Dendritic cell treated with granulocyte-macrophage colony-stimulating factor and Interleukin-4, amounts not matched to agents 40 ng/mL and 50 ng/mL, for 4 days (primary cell): Measurements from ENCODE around the gene THADA.

Experiments used
- H3K27ac Mint-ChIP-seq: one replicate; pipeline ENCODE4 v1.8.0; 2022; ENCODE audit warnings: mild to moderate bottlenecking, mixed read lengths
- H3K27me3 Mint-ChIP-seq: one replicate; pipeline ENCODE4 v1.8.0; 2022; ENCODE audit warnings: mild to moderate bottlenecking, mixed read lengths
- H3K36me3 Mint-ChIP-seq: one replicate; pipeline ENCODE4 v1.8.0; 2022; ENCODE audit warnings: low read depth, mixed read lengths
- H3K4me1 Mint-ChIP-seq: one replicate; pipeline ENCODE4 v1.8.0; 2022; ENCODE audit warnings: low read depth, mixed read lengths
- H3K4me3 Mint-ChIP-seq: one replicate; pipeline ENCODE4 v1.8.0; 2022; ENCODE audit warnings: mild to moderate bottlenecking, moderate library complexity, mixed read lengths
- H3K9me3 Mint-ChIP-seq: one replicate; pipeline ENCODE4 v1.8.0; 2022; ENCODE audit warnings: mixed read lengths
- intact Hi-C: fragments of 100-400 bp; cut with micrococcal nuclease; formaldehyde crosslinking; loops from one replicate; pipeline ENCODE4 v1.15.0; 2022

THADA gene

DNA sequence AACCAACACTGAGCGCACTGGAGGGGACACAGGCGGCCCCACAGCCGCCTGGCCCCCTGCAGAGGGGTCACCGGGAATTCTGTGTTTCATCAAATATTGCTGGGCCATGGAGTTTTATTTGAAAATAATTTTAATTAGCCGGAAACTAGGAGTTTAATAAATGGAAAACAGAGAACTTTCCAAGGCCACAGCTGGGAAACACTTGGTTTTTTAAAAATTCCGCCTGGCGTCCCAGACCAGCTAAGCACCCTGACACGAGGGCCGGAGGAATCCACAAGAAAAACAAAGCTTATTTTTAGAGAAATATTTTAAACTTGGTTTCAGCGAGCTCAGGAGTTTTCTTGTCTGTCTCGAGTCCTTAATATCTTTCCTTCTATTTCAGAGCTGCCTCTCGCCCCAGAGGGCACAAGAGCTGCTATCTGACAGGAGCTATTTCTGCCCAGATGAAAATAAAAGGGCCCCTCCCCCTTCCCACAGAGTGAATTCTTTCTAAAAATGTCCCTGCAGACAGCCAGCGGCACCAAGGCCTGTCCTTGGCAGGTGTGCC is 377.6 kb downstream of the THADA start:
- Mint-ChIP-seq H3K27ac (peak overlapping the region; percentile 83), H3K4me1 (peaks cover 51% of the 10 kb centered on the region), H3K4me3 (peak overlapping the region; percentile 83), H3K27me3 (no peaks in the 10 kb centered on the region), H3K9me3 (no peaks in the 10 kb centered on the region), H3K36me3 (peaks cover 37% of the 10 kb centered on the region)
- intact Hi-C loops = no loop called here

DNA sequence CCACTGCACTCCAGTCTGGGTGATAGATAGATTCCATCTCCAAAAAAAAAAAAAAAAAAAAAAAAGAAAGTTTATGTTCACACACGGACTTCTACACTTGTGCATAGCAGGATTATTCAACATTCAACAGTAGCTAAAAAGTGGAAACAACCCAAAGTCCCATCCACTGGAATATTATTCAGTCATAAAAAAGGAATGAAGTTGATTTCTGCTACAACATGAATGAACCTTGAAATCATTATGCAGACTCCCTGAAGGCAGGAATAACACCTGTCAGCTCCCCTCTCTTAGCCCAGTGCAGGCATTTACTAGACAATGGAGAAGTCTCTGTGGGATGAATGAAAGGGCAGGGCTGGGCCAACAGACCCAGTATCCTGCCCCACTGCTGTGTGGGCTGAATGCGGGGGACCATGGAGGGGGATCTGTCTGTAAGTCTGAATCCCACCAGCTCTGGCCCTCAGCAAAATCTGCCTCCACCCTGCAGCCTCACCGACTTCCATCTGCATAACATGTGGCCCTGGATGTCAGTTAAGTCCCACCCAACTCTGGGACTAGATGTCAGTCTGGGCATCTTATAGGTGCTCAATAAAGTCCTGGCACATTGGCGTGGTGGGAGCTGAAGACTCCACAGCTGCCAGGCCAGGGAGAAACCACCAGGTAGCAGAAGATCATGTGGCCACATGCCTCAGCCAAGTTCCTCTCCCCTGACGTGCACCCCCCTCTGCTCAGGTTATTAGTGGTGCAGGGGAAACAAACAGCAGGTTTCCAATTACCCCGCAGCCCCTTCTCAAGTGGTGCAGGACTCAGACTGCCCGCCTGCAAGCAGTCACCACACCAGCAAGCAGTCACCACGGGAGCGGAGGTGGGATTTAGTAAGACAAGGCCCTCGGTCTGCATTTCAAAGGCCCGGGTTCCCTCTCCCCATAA is 378.3 kb downstream of the THADA start:
- Mint-ChIP-seq H3K4me3 (no peak overlapping the region), H3K27ac (peak overlapping the region; percentile 83), H3K4me1 (peaks cover 59% of the 10 kb centered on the region), H3K9me3 (no peaks in the 10 kb centered on the region), H3K27me3 (no peaks in the 10 kb centered on the region), H3K36me3 (peaks cover 30% of the 10 kb centered on the region)
- intact Hi-C loops = no loop called here

DNA sequence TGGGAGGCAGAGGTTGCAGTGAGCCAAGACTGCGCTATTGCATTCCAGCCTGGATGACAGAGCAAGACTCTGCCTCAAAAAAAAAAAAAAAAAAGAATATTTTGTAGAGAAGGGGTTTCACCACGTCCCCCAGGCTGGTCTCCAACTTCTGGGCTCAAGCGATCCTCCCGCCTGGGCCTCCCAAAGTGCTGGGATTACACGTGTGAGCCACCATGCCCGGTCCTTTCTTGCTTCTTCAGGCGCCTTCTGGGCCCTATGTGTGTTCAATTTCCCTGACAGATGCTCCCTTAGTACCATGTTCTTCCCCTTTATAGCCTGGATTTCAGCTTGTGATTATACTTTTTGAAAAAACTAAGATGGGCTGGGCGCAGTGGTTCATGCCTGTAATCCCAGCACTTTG is 379.2 kb downstream of the THADA start:
- no peaks in the 10 kb centered on the region for H3K27me3 Mint-ChIP-seq
- H3K36me3 Mint-ChIP-seq = peaks cover 21% of the 10 kb centered on the region
- peaks cover 57% of the 10 kb centered on the region for H3K4me1 Mint-ChIP-seq
- intact Hi-C loops = no loop called here
- H3K9me3 Mint-ChIP-seq = no peaks in the 10 kb centered on the region
- H3K27ac Mint-ChIP-seq = no peak overlapping the region
- no peak overlapping the region for H3K4me3 Mint-ChIP-seq

DNA sequence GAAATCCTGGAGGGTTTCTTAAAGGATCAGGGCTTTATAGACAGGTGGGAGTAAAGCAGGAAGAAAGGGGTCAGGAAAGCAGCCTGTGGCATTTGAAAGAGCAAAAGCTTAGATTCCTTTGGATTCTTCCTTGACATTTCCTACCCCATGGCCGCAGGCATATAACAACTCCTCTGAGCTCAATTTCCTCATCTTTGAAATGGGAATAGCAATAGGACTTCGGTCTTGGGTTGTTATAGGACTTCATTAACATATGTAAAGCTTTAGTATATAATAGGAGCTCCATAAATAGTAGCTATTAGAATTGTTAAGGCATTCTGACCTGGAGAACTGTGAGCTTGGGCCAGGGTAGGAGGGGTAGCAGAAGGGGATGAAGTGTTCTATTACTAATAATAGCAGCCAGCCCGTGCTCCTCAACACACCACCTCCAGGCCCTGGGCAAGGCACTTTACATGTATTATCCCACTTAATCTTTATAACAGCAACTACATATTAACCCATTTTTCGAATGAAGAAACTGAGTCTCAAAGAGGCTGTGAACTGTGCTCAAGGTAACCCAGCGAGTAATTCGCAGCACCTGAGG is 380.1 kb downstream of the THADA start:
- Mint-ChIP-seq H3K4me1 (peaks cover 53% of the 10 kb centered on the region), H3K9me3 (no peaks in the 10 kb centered on the region), H3K27ac (no peak overlapping the region), H3K36me3 (peaks cover 12% of the 10 kb centered on the region), H3K27me3 (no peaks in the 10 kb centered on the region), H3K4me3 (no peak overlapping the region)
- intact Hi-C loops = no loop called here

DNA sequence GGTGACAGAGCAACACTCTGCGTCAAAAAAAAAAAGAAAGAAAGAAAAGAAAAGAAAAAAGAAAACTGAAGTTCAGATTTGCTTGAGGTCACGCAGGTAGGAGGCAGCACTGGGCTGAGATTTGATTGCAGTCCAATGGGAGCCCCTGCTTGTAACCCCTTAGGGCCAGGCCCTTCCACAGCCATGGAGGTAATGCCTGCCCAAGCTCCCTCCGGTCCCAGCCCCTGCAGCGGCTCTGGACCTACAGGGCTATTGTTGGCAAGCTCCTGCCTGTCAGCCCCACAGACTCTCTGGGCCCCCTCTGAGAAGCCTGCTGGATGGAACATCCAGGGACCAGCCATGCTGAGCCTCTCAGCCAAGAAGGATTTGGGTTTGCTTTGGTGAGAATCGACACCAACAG is 381.6 kb downstream of the THADA start:
- no peaks in the 10 kb centered on the region for H3K9me3 Mint-ChIP-seq
- H3K4me3 Mint-ChIP-seq = no peak overlapping the region
- no peaks in the 10 kb centered on the region for H3K27me3 Mint-ChIP-seq
- intact Hi-C loops = no loop called here
- peaks cover 58% of the 10 kb centered on the region for H3K4me1 Mint-ChIP-seq
- H3K27ac Mint-ChIP-seq = peak overlapping the region; percentile 89
- peaks cover 5% of the 10 kb centered on the region for H3K36me3 Mint-ChIP-seq

DNA sequence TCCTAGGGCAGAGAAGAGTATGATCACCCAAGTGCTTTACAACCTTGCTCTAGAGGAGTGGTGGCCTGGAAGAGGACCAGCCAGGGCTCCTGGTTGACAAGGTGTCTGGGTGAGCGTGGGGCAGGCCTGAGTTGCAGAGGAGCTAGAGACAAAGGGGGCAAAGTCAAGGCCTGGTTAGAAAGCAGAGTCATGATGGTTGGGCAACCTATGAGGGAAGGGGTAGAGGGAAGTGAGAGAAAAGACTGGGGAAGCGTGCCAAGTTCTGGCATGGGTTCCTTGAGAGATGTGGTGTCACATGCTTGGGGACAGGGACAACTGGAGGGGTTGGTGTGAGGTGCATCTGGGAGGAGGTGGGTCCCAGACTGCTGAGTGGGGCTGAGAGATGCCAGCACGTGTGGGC is 382.9 kb downstream of the THADA start:
- Mint-ChIP-seq H3K4me3 (no peak overlapping the region), H3K27ac (peak overlapping the region; percentile 89), H3K27me3 (peaks cover under 1% of the 10 kb centered on the region), H3K36me3 (no peaks in the 10 kb centered on the region), H3K4me1 (peaks cover 50% of the 10 kb centered on the region), H3K9me3 (no peaks in the 10 kb centered on the region)
- intact Hi-C loops = loop anchor here (1.0 kb wide), 1 partner anchor 39 kb away; no protein-coding TSS in a partner anchor

DNA sequence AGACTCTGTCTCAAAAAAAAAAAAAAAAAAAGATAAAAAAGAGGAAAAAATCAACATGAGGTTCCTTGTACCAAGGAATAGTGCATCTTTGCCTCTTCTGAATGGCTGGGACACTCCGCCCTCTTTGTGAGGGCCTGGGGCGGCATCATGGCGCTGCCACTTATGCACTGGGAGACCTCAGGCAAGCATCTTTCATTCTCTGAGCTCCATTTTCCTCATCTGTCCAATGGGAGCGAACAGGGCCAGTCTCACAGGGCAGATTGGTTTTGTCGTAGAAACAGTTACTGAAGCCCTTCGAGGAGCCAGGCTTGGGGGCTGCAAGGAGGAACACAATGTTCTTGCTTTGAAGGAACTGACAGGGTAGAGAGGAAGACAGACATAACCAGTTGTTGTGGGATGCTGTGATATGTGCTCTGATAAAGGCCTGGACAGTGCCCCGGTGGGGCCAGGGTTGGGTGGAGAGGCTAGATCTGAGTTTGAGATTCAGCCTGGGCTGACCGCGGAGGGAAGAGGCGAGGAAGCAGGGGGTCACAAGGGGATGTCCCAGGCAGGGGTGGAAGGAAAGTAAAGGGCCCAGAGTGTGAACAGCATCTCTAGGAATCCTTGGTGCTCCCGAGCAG is 383.5 kb downstream of the THADA start:
- Mint-ChIP-seq H3K27me3 (peaks cover 2% of the 10 kb centered on the region), H3K27ac (peak overlapping the region; percentile 89), H3K9me3 (no peaks in the 10 kb centered on the region), H3K4me3 (peak overlapping the region; percentile 30), H3K4me1 (peaks cover 50% of the 10 kb centered on the region), H3K36me3 (no peaks in the 10 kb centered on the region)
- intact Hi-C loops = no loop called here

DNA sequence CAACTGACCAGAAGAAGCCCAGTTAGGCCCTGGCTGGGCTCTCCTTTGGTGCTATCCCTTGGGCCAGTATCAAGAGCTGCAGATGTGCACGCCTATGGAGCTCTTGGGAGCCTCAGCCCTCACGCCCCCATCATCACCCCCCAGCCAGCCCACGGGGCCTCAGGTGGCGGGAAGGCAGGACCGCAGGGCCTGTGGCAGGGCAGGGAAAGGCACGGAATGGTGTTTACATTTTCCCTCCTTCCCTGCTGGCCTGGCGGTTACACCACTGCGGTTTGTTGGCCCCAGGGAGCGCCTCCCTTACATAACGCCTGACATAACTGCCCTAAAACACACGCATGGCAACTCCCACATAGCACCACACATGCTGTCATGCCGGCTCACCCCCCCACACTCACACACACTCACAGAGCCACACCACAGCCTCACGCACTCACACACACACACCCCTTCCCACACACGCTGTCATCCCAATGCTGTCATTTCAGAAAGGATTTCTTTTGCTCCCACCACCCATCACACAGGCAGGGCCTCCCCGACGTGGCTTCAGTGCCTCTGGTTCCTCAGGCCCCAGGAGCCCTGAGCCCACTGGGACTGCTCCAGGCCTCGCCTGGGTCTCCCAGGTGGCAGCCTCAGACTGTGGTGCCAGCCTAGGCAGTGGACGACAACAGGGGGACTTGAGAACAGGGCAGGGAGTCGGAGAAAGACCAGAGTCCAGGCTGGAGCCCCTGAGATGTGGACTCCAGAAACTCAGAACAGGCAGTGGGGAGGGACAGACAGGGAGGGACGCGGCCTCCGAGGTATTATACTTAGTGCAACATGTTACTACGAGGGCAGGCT is 385.2 kb downstream of the THADA start:
- Mint-ChIP-seq H3K4me3 (no peak overlapping the region), H3K27ac (peak overlapping the region; percentile 89), H3K9me3 (no peaks in the 10 kb centered on the region), H3K4me1 (peaks cover 50% of the 10 kb centered on the region), H3K27me3 (peaks cover 4% of the 10 kb centered on the region), H3K36me3 (no peaks in the 10 kb centered on the region)
- intact Hi-C loops = no loop called here

DNA sequence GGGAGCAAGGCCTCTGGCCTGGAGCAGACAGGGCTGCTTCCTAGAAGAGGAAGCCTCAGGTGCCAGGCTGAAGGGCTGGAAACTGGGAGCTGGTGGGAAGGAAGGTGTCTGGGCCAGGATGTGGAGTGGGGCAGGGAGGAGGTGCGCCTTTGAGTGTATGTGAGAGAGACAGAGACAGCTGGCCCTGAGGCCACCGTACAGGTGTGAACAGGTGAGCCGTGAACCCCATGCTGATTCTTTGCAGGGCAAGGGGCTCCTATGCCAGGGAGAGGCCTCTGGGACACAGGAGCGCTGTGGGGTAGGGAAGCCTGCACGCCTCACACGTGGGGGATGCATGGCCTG is 385.7 kb downstream of the THADA start:
- Mint-ChIP-seq H3K36me3 (no peaks in the 10 kb centered on the region), H3K9me3 (no peaks in the 10 kb centered on the region), H3K4me3 (no peak overlapping the region), H3K4me1 (peaks cover 50% of the 10 kb centered on the region), H3K27ac (peak overlapping the region; percentile 89), H3K27me3 (peaks cover 4% of the 10 kb centered on the region)
- intact Hi-C loops = no loop called here

DNA sequence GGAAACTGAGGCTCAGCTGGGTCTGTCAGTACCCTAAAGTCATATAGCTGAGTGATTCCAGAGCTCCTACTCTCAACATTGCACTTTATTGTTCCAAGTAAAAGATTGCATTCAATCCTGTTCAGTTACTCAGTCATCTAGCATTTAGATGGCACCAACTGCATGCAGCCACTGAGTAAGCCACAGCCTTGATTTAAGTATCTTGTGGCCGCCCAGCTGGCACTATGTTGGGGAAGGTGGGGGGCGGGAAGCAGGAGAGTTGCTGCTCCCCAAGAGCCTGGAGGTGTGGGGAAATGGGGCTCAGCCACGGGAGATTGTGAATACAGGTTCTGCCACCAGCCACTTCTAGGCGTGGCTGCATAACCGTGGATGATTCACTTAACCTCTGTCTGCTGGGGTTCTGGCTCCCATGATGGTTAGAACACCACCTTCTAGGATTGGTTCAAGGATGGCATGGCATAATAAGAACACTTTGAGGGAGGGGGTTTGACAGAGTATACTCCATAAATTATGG is 386.6 kb downstream of the THADA start:
- intact Hi-C loops = no loop called here
- Mint-ChIP-seq H3K27ac (no peak overlapping the region), H3K27me3 (peaks cover 4% of the 10 kb centered on the region), H3K9me3 (no peaks in the 10 kb centered on the region), H3K36me3 (no peaks in the 10 kb centered on the region), H3K4me1 (peaks cover 50% of the 10 kb centered on the region), H3K4me3 (no peak overlapping the region)

DNA sequence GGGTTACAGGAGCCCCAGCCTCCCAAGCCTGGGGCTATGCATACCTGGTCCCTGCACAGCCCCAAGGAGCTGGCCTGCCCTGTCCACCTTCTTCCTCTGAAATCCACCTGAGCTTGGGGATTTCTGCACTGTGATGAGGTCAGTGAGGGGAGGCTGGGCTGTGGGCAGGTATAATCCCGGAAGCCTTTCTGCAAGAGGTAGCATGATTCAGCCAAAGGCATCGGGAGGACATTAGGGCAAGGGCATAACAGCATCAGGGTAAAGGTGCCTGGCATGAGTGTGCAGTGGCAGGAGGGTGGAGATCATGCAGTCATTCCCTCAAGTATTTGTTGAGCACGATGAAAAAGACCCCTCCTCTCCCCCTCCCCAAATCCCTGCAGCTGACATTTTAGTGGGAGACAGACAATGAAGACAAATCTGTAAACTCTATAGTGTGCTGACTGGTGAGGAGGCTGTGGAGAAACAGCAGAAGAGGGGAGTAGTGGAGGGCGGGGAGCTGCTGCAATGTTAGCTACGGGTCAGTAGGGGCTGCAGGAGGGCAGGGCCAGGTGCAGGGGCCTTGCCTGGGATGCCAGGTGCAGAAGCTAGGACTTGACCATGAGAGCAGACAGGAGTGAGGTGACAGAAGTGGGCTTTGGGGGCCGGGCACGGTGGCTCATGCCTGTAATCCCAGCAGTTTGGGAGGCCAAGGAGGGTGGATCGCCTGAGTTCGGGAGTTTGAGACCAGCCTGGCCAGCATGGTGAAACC is 388.1 kb downstream of the THADA start:
- no peaks in the 10 kb centered on the region for H3K9me3 Mint-ChIP-seq
- H3K4me3 Mint-ChIP-seq = no peak overlapping the region
- peaks cover 4% of the 10 kb centered on the region for H3K27me3 Mint-ChIP-seq
- intact Hi-C loops = no loop called here
- H3K36me3 Mint-ChIP-seq = no peaks in the 10 kb centered on the region
- H3K4me1 Mint-ChIP-seq = peaks cover 37% of the 10 kb centered on the region
- H3K27ac Mint-ChIP-seq = no peak overlapping the region

DNA sequence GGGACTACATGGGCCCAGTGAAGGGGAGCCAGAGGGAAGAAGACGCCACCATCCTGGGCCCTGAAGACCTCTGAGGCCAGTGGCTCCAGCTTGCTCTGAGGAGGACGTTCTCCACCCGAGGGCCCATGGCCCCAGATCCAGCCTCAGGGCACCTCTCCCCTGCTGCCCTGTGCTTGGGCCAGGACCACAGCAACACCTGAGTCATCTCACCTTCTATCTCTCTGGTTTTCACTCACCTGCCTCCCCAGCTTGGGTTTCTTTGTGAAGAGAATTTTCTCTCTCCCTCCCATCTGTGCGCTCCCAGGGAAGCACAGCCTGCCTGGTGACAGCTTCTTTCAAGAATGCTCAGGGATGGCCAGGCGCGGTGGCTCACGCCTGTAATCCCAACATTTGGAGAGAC is 389.2 kb downstream of the THADA start:
- H3K9me3 Mint-ChIP-seq = no peaks in the 10 kb centered on the region
- H3K27ac Mint-ChIP-seq = no peak overlapping the region
- no peak overlapping the region for H3K4me3 Mint-ChIP-seq
- H3K4me1 Mint-ChIP-seq = peaks cover 38% of the 10 kb centered on the region
- intact Hi-C loops = no loop called here
- peaks cover 4% of the 10 kb centered on the region for H3K27me3 Mint-ChIP-seq
- no peaks in the 10 kb centered on the region for H3K36me3 Mint-ChIP-seq

DNA sequence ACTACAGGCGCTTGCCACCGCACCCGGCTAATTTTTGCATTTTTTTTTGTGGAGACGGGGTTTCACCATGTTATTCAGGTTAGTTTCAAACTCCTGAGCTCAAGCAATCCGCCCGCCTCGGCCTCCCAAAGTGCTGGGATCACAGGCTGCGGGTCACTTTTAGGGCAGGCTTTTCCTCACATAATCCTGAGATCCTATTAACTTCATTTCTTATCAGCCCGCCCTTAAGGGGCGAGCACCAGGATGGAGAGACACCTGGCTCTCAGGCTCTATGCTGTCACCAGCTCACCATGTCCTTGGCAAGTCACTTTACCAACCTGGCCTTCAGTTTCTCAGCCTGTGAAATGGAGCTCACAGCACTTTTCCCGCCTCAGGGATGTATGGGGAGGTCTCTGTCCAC is 392.5 kb downstream of the THADA start:
- Mint-ChIP-seq H3K27ac (peak overlapping the region; percentile 2), H3K9me3 (no peaks in the 10 kb centered on the region), H3K4me3 (no peak overlapping the region), H3K27me3 (peaks cover 6% of the 10 kb centered on the region), H3K4me1 (peaks cover 32% of the 10 kb centered on the region), H3K36me3 (no peaks in the 10 kb centered on the region)
- intact Hi-C loops = no loop called here
